T-cell (primary cell): Measurements from ENCODE around the gene ANKRD2. TPM values are rescaled to one million over a fixed set of nuclear protein-coding genes. Genes with fewer than 3 reads are reported as not detected.
A peak's percentile ranks its signal among the peaks of the same experiment; 100 is the strongest.

Source experiments
- ATAC-seq, 4 experiments: fragments of 200-7000 bp in 3 of 4; fragments of 150-1000 bp in 1 of 4; cut with Tn5 transposase; replicated peaks in 1 of 4; 1 replicate in 3 of 4; 2 replicates in 1 of 4; pipeline ENCODE4 v1.10.0; 2021; ENCODE audit warnings: moderate library complexity in 3 of 4, mild to moderate bottlenecking in 2 of 4, moderate number of reproducible peaks in 1 of 4
- CTCF ChIA-PET, 2 donors: fragments of 300-600 bp; sonication (Branson Sonifier 250); formaldehyde crosslinking; loops; one replicate each; lab custom pipeline; 2022; ENCODE audit warnings: antibody characterized with exemption in 2 of 2; lab: Charles Lee
- POLR2A ChIA-PET, 2 donors: fragments of 300-600 bp; sonication (Branson Sonifier 250); formaldehyde crosslinking; loops; one replicate each; lab custom pipeline; 2022; ENCODE audit warnings: antibody characterized with exemption in 2 of 2; lab: Charles Lee
- DNase-seq, 35 experiments: peaks; one replicate each; pipeline versions ENCODE4 v3.0.0 to v3.0.0-alpha.2; 2013 to 2023
- H3K27ac ChIP-seq: one replicate; pipeline ENCODE4 v1.5.1; 2013; ENCODE audit warnings: low read length
- H3K27me3 ChIP-seq, 2 experiments: replicated peaks in 1 of 2; 1 replicate in 1 of 2; 2 replicates in 1 of 2; pipeline versions ENCODE4 v1.6.1 to v1.7.0; 2013; ENCODE audit warnings: low read length in 1 of 2, mixed read lengths in 1 of 2; ENCODE audit not compliant: control insufficient read depth in 2 of 2, insufficient read depth in 2 of 2; ENCODE audit errors: extremely low read depth in 1 of 2
- H3K36me3 ChIP-seq, 2 donors: 1 replicate in 1 of 2; 2 replicates in 1 of 2; pipeline versions ENCODE4 v1.6.1 to v1.7.0; 2013; ENCODE audit warnings: low read length in 1 of 2; ENCODE audit not compliant: control insufficient read depth in 2 of 2, insufficient read depth in 1 of 2; ENCODE audit errors: extremely low read depth in 1 of 2
- H3K4me1 ChIP-seq, 2 experiments: 1 replicate in 1 of 2; 2 replicates in 1 of 2; pipeline versions ENCODE4 v1.6.1 to v1.7.0; 2013; ENCODE audit warnings: low read length in 2 of 2, mixed read lengths in 1 of 2; ENCODE audit not compliant: insufficient read depth in 2 of 2, control insufficient read depth in 1 of 2; ENCODE audit errors: extremely low read depth in 1 of 2
- H3K4me3 ChIP-seq, 2 donors: 1 replicate in 1 of 2; 2 replicates in 1 of 2; pipeline versions ENCODE4 v1.5.1 to v1.7.0; 2013; ENCODE audit warnings: mild to moderate bottlenecking in 2 of 2, low read length in 1 of 2, moderate library complexity in 1 of 2; ENCODE audit not compliant: control insufficient read depth in 1 of 2; ENCODE audit errors: extremely low read depth in 1 of 2
- H3K9me3 ChIP-seq: 2 replicates; pipeline ENCODE4 v1.7.0; 2013
- H3K27ac Mint-ChIP-seq, 2 donors: one replicate each; pipeline ENCODE4 v1.8.0; 2020 to 2021; ENCODE audit warnings: mild to moderate bottlenecking in 2 of 2, mixed read lengths in 2 of 2
- H3K27me3 Mint-ChIP-seq, 2 donors: one replicate each; pipeline ENCODE4 v1.8.0; 2021 to 2022; ENCODE audit warnings: mixed read lengths in 2 of 2
- H3K36me3 Mint-ChIP-seq: one replicate; pipeline ENCODE4 v1.8.0; 2021; ENCODE audit warnings: mixed read lengths
- H3K4me1 Mint-ChIP-seq, 3 donors: one replicate each; pipeline ENCODE4 v1.8.0; 2020 to 2022; ENCODE audit warnings: mixed read lengths in 3 of 3, mild to moderate bottlenecking in 1 of 3
- H3K4me3 Mint-ChIP-seq, 3 donors: one replicate each; pipeline ENCODE4 v1.8.0; 2020 to 2022; ENCODE audit warnings: mild to moderate bottlenecking in 3 of 3, mixed read lengths in 3 of 3, moderate library complexity in 3 of 3
- H3K9me3 Mint-ChIP-seq, 3 donors: one replicate each; pipeline ENCODE4 v1.8.0; 2020 to 2022; ENCODE audit warnings: mixed read lengths in 3 of 3
- WGBS: methylation state at CpG from one replicate; pipeline ENCODE4 v1.1.5; 2013; ENCODE audit warnings: missing lambda C conversion rate; ENCODE audit not compliant: insufficient coverage; 5-methylcytosine and 5-hydroxymethylcytosine counted together
- total RNA-seq, 35 experiments: library from RNA in 6 of 35; stranded (reverse) in 6 of 35; fragments of 120-200 nt in 1 of 35; gene quantifications; one replicate each; pipeline versions ENCODE4 v1.2.1 to v1.2.4 and lab custom pipeline; 2013 to 2026

ANKRD2 gene
- total RNA-seq, 5 donors from 2014 or later (not counting 1 experiment from before 2014, with no cell fraction given) = 0.35 TPM; not detected in 4

DNA sequence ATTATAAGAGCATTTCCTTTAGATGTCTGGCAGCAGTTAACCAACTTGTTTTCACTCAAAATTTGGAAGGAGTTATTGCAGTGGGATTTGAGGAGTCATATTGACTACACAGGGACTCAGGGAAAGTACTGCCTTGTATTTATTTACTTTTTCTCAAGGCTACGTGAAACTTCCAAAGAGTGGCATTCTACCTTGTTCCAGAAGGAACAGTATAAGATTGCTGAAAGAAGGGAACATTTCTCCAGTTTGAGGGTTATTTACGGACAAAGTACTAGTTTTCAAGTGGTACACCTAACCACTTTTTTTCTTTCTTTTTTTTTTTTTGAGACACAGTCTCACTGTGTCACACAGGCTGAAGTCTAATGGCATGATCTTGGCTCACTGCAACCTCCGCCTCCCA is 55.6 kb downstream of the ANKRD2 start:
- POLR2A ChIA-PET = interaction anchor here in 1 of 2 donors (0.7 kb wide), 1 partner anchor 12 kb away, joined by 4 read pairs; no protein-coding TSS in a partner anchor
- H3K27ac Mint-ChIP-seq = no peak overlapping the region

DNA sequence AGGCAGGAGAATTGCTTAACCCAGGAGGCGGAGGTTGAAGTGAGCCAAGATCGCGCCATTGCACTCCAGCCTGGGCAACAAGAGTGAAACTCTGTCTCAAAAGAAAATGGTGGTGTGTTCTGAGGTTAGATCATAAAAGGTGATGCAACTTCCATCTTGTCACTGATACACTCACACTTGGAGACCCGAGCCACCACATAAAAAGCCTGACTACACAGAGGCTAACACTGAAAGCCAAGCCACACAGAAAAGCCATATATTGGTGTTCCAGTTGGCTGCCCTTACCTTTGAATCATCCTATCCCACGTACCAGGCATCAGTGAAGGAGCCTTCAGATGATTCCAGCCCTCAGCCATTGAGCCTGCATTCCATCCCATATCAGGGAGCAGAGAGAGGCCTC is 56.7 kb downstream of the ANKRD2 start:
- Histone ChIP-seq H3K27ac (no peak overlapping the region), H3K36me3 (no peaks in the 10 kb centered on the region), H3K4me3 (no peak overlapping the region), H3K27me3 (peaks cover 0 to 9% of the 10 kb centered on the region in 2 experiments), H3K9me3 (no peaks in the 10 kb centered on the region), H3K4me1 (peaks cover 2 to 13% of the 10 kb centered on the region in 2 experiments)
- POLR2A ChIA-PET = interaction anchor here in 1 of 2 donors (0.6 kb wide), 1 partner anchor 11 kb away, joined by 3 read pairs; the partner anchor contains the start of gene PI4K2A
- Mint-ChIP-seq H3K27me3 (peaks cover 0 to 2% of the 10 kb centered on the region in 2 donors), H3K27ac (no peak overlapping the region), H3K4me1 (peaks cover 12 to 17% (median 16%) of the 10 kb centered on the region in 3 donors), H3K4me3 (no peak overlapping the region), H3K36me3 (no peaks in the 10 kb centered on the region), H3K9me3 (no peaks in the 10 kb centered on the region)
- WGBS = 74% methylated on average over 3 of the region's 5 CpGs
- ATAC-seq (no peak), DNase-seq (no peak)
- CTCF ChIA-PET = no interaction called here

More for the DNA sequence above, 55.6 kb downstream of the ANKRD2 start:
- no peaks in the 10 kb centered on the region for H3K9me3 Mint-ChIP-seq
- no peak overlapping the region for H3K4me3 Mint-ChIP-seq
- ATAC-seq (no peak), DNase-seq (no peak)
- H3K27me3 Mint-ChIP-seq = peaks cover 0 to under 1% of the 10 kb centered on the region in 2 donors
- H3K36me3 ChIP-seq = no peaks in the 10 kb centered on the region
- H3K27ac ChIP-seq = no peak overlapping the region
- H3K27me3 ChIP-seq = peaks cover 0 to 6% of the 10 kb centered on the region in 2 experiments
- H3K4me1 Mint-ChIP-seq = peaks cover 5 to 9% (median 8%) of the 10 kb centered on the region in 3 donors
- no peaks in the 10 kb centered on the region for H3K9me3 ChIP-seq
- CTCF ChIA-PET = no interaction called here
- H3K4me1 ChIP-seq = peaks cover 2 to 6% of the 10 kb centered on the region in 2 experiments
- H3K36me3 Mint-ChIP-seq = no peaks in the 10 kb centered on the region
- H3K4me3 ChIP-seq = no peak overlapping the region
- 60% methylated on average over 1 of the region's 3 CpGs for WGBS

DNA sequence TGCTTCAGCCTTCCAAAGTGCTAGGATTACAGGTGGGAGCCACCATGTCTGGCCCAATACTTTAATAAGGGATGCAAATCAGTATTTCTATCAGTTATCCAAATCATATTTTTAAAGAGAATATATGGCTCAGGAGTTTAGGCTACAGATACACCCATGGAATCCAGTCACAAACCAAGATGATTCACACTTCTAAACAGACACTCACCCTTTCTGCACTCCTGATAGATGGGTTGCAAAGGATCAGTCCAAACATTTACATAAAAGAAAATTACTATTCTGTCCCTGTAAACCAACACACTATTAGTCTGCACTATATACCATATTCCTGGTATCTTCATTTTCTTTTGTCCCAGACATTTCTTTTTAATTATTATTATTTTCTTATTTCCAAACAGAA is 58.5 kb downstream of the ANKRD2 start:
- H3K27ac ChIP-seq = no peak overlapping the region
- Mint-ChIP-seq H3K4me3 (no peak overlapping the region), H3K36me3 (no peaks in the 10 kb centered on the region), H3K4me1 (peaks cover 12 to 17% (median 16%) of the 10 kb centered on the region in 3 donors), H3K27ac (no peak overlapping the region), H3K9me3 (no peaks in the 10 kb centered on the region), H3K27me3 (peaks cover 0 to 2% of the 10 kb centered on the region in 2 donors)
- H3K27me3 ChIP-seq = peaks cover 0 to 9% of the 10 kb centered on the region in 2 experiments
- POLR2A ChIA-PET = no interaction called here
- CTCF ChIA-PET = interaction anchor here in 1 of 2 donors (0.6 kb wide), 1 partner anchor 38 kb away, joined by 3 read pairs; no protein-coding TSS in a partner anchor
- no peaks in the 10 kb centered on the region for H3K36me3 ChIP-seq
- no peaks in the 10 kb centered on the region for H3K9me3 ChIP-seq
- DNase-seq (no peak), ATAC-seq (no peak)
- H3K4me1 ChIP-seq = peaks cover 2 to 13% of the 10 kb centered on the region in 2 experiments
- H3K4me3 ChIP-seq = no peak overlapping the region

DNA sequence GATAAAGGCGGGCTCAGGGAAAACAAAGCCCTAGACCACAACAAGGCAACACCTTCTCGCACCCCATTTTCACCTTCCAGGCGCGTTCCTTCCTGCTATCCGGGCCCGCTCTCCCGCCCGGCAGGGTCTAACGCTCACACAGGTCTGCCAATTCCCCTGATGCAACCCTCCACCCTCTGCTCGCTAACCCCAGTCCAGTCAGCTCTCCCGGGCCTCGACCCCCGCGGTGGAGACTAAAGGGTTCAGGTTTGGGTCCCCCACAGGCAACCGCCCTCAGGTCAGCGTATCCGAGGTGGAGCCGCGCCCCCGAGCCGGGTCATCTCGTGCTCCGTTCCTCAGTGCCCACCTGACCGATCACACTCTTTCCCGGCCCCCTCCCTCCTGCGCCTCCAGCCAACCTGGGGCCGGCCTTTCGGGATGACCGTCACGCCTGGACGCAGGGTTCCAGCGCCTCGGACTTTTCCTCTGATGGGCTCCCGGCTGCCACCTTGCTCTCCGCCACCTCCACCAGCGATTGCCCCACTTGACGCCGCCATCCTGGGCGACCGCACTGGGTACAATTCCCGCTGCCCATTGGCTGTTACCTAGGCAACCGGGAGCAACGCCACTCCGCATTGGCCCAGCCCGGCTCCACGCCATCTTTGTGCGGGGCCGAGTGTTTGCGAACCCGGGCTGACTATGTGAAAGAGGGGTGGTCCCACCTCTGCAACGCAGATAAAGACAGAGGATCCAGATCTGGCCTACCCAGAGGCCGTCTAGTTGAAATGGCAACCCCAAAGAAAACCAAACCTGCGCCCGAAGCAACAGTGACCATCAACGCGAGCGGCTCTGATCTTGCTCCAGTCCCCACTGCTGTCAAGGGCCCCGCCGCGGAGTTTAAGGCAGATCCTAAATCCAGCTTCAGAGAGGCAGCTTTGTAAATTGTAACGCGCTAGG is 60.6 kb downstream of the ANKRD2 start, which contains the start of gene MORN4:
Gene MORN4 (minus strand): TSS at position 552 of the 936 bp plus-strand sequence. CDS start 13,847 bp downstream, outside the sequence.
- POLR2A ChIA-PET = no interaction called here
- 7% methylated on average over 57 of the region's 62 CpGs for WGBS
- Mint-ChIP-seq H3K36me3 (no peaks in the 10 kb centered on the region), H3K27ac (peak within 1 kb of the TSS; percentile 78 to 83), H3K4me3 (peak within 1 kb of the TSS; percentile 89 to 98 (median 93)), H3K9me3 (no peaks in the 10 kb centered on the region), H3K27me3 (peaks cover 0 to 2% of the 10 kb centered on the region in 2 donors), H3K4me1 (peaks cover 12 to 17% (median 16%) of the 10 kb centered on the region in 3 donors)
- H3K4me3 ChIP-seq = peak within 1 kb of the TSS; percentile 81 to 87
- CTCF ChIA-PET = no interaction called here
- ATAC-seq (peak; percentile 99 to 100 (median 100)), DNase-seq (peak; percentile 79 to 95 (median 90))
- no peaks in the 10 kb centered on the region for H3K9me3 ChIP-seq
- H3K4me1 ChIP-seq = peaks cover 2 to 13% of the 10 kb centered on the region in 2 experiments
- no peak within 1 kb of the TSS for H3K27ac ChIP-seq
- no peaks in the 10 kb centered on the region for H3K36me3 ChIP-seq
- H3K27me3 ChIP-seq = peaks cover 0 to 9% of the 10 kb centered on the region in 2 experiments

Other genes starting within 250 kb of the ANKRD2 start
- gene FRAT2, start 238.1 kb upstream of the ANKRD2 start, total RNA-seq = 10 to 100 TPM; 23.3 to 29.0 (median 28.3) TPM
- 10 to 100 TPM; 25.9 to 91.4 (median 33.5) TPM for gene RRP12, start 171.4 kb upstream of the ANKRD2 start, total RNA-seq
- gene PGAM1, start 146.6 kb upstream of the ANKRD2 start, total RNA-seq = 100 to 1,000 TPM in 1 of 5 donors, 10 to 100 TPM in 4; 66.3 to 108 (median 94.8) TPM
- gene EXOSC1, start 126.8 kb upstream of the ANKRD2 start, total RNA-seq = 10 to 100 TPM; 32.2 to 51.0 (median 46.8) TPM
- 10 to 100 TPM; 16.1 to 38.8 (median 36.2) TPM for gene ZDHHC16, start 126.6 kb upstream of the ANKRD2 start, total RNA-seq
- 100 to 1,000 TPM in 2 of 5 donors, 10 to 100 TPM in 3; 73.8 to 106 (median 93.7) TPM for gene MMS19, start 74.4 kb upstream of the ANKRD2 start, total RNA-seq
- 1 to 10 TPM; 1.0 to 2.4 (median 1.9) TPM for gene UBTD1, start 73.9 kb upstream of the ANKRD2 start, total RNA-seq
- under 1 TPM in 1 of 5 donors, not detected in 4; 0.18 TPM for gene HOGA1, start 11.6 kb downstream of the ANKRD2 start, total RNA-seq
- not detected for gene C10orf62, start 16.9 kb downstream of the ANKRD2 start, total RNA-seq
- gene MORN4, start 60.7 kb downstream of the ANKRD2 start, total RNA-seq = 1 to 10 TPM in 4 of 5 donors, under 1 TPM in 1; 0.84 to 4.4 (median 1.5) TPM
- 10 to 100 TPM in 4 of 5 donors, 1 to 10 TPM in 1; 9.0 to 23.1 (median 11.0) TPM for gene PI4K2A, start 67.9 kb downstream of the ANKRD2 start, total RNA-seq
- 10 to 100 TPM in 1 of 5 donors, 1 to 10 TPM in 4; 2.4 to 10.0 (median 3.6) TPM for gene AVPI1, start 114.5 kb downstream of the ANKRD2 start, total RNA-seq
- gene MARVELD1, start 141.0 kb downstream of the ANKRD2 start, total RNA-seq = 1 to 10 TPM; 1.3 to 2.4 (median 1.5) TPM
- gene ZFYVE27, start 164.3 kb downstream of the ANKRD2 start, total RNA-seq = 10 to 100 TPM; 57.6 to 68.0 (median 60.0) TPM
- gene SFRP5, start 199.2 kb downstream of the ANKRD2 start, total RNA-seq = 1 to 10 TPM in 4 of 5 donors, under 1 TPM in 1; 0.76 to 3.1 (median 2.2) TPM